ENCODE data around the gene CTAG1A.
"Not testable (repeated sequence)": the region's sequence is repeated elsewhere in the genome, so short reads cannot be mapped to it uniquely, and the experiment has no call there.

Gene CTAG1A

GRCh38 chrX:154613586-154613985 lies 28.7 kb downstream of the CTAG1A start:
- DNase-seq (ENCODE audit: low spot score), result not testable (repeated sequence)

- not testable (repeated sequence) for DNase-seq (ENCODE audit: low spot score)
These were observed 34.2 kb downstream of the CTAG1A start, which contains the start of gene CTAG1B for GRCh38 chrX:154619182-154619581. Gene CTAG1B (minus strand): TSS chrX:154619282. CDS start chrX:154619218, 64 bp downstream.

GRCh38 chrX:154620767-154621414 lies 36.0 kb downstream of the CTAG1A start:
- not testable (repeated sequence) for DNase-seq (ENCODE audit: low spot score)

- not testable (repeated sequence) for DNase-seq (ENCODE audit: low spot score)
These were observed 44.0 kb downstream of the CTAG1A start for GRCh38 chrX:154628960-154629359.

- DNase-seq (ENCODE audit: low spot score), result not testable (repeated sequence)
These were observed 46.0 kb downstream of the CTAG1A start for GRCh38 chrX:154630949-154631348.

GRCh38 chrX:154633661-154634060 lies 48.7 kb downstream of the CTAG1A start:
- DNase-seq (ENCODE audit: low spot score), result not testable (repeated sequence)

Measured in NAMALWA (cell line).